ENCODE results near the gene FTH1.

DNA sequence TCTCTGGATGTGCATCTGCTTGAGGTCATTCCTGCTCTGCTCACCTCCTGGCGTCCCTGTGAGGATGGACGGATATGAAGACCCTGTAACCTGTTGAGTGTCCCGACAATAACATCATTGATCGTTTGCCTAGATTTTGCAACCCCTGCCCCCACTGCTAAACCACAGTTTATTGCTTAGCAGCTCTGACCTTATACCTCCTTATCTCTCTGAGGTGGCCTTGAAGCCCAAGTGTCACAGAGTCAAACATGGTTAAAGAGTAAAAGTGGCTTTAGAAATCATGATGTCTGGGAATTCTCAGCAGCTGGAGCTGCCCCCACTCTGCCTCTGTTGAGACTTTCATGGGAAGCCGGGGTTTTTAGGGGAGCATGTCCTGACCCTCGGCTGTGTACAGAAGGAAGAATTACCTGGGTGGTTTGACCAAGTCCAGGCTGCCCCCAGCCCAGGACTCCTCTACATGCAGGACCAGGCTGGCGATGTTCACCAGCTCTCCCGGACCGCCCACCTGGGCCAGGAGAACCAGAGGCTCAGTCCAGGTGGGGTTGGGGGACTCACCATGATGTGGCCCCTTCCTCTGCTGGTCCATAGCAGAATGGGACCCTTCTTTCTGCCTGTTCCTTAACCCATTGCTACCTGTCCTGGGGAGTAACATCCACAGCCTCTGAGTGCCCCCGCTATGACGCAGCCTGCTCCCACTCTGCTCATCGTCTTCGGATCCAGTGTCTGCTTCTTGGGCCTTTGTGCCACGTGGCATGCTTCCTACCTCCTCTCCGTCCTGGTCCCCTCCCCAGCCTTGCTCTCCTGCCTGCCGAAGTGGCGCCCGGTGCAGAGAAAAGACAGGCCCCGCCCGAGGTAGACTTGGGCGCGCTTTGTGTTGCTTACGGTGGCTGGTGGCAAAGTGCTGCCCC is 33.4 kb upstream of the FTH1 start:
- TF ChIP-seq GABPA (IDR thresholded peaks at IDR 0.05 in 1 of 2, conservative IDR thresholded peaks at IDR 0.05 in 1 of 2) = no peak
- no peak for TF ChIP-seq CTCF (IDR thresholded peaks at IDR 0.05; ENCODE audit: low read depth, low read length, missing input control)
- TF ChIP-seq YY1 (IDR thresholded peaks at IDR 0.05) = no peak
- no peak for TF ChIP-seq SP1 (IDR thresholded peaks at IDR 0.05)
- TF ChIP-seq, protein P1, sequence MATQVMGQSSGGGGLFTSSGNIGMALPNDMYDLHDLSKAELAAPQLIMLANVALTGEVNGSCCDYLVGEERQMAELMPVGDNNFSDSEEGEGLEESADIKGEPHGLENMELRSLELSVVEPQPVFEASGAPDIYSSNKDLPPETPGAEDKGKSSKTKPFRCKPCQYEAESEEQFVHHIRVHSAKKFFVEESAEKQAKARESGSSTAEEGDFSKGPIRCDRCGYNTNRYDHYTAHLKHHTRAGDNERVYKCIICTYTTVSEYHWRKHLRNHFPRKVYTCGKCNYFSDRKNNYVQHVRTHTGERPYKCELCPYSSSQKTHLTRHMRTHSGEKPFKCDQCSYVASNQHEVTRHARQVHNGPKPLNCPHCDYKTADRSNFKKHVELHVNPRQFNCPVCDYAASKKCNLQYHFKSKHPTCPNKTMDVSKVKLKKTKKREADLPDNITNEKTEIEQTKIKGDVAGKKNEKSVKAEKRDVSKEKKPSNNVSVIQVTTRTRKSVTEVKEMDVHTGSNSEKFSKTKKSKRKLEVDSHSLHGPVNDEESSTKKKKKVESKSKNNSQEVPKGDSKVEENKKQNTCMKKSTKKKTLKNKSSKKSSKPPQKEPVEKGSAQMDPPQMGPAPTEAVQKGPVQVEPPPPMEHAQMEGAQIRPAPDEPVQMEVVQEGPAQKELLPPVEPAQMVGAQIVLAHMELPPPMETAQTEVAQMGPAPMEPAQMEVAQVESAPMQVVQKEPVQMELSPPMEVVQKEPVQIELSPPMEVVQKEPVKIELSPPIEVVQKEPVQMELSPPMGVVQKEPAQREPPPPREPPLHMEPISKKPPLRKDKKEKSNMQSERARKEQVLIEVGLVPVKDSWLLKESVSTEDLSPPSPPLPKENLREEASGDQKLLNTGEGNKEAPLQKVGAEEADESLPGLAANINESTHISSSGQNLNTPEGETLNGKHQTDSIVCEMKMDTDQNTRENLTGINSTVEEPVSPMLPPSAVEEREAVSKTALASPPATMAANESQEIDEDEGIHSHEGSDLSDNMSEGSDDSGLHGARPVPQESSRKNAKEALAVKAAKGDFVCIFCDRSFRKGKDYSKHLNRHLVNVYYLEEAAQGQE (IDR thresholded peaks at IDR 0.05) = no peak
- no peak for TF ChIP-seq MAX (IDR thresholded peaks at IDR 0.05)
- TF ChIP-seq NR2F2 (IDR thresholded peaks at IDR 0.05) = no peak
- no peak for TF ChIP-seq RAD21 (IDR thresholded peaks at IDR 0.05)
- no peak for TF ChIP-seq TAF1 (conservative IDR thresholded peaks at IDR 0.05)
- TF ChIP-seq JUND (IDR thresholded peaks at IDR 0.05) = no peak
- no peak for TF ChIP-seq HNF4G (IDR thresholded peaks at IDR 0.05)
- TF ChIP-seq EGR1 (IDR thresholded peaks at IDR 0.05; ENCODE audit: low read depth in 2 of 2) = no peak
